ENCODE data around the gene GATB.
A peak's percentile ranks its signal among the peaks of the same experiment; 100 is the strongest.

GATB gene

DNA sequence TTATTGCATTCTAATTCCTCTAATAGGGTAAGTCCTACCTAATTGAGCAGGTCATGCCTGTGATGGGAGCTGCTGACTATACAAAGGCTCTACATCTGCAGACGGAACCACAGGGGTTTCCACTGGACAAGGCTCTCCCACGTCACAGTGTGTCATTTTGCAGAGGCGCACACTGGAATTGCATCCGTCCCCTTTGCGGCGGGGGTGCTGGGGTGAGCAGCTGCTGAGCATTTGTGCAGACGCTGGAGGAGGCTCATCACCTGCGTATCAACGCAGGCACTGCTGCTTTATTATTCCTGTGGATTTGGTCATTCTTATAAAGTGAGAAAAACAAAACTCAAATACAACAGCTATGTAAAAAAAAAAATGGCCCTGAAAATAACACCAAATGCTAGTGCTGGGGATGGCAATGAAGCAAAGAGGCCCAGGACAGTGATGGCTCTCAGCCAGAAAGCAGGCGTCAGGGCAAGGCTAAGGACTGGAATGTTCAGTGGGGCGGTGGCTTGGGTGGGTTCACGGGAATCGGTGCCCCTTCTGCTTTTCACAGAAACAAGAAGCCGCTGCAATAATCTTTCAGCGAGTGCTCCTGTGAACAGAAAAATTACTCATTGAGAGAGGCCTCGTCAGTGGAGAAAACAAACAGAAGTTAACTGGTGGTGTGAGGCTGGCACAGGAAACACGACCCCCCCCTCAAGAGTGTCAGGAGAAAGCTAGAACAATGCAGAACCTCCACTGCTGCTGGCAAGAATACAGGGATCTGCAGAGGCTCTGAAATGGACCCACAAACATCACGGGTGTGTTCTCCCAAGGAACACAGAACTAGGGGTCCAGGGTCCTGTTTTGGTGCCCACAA lies 67.8 kb downstream of the GATB start:
- Histone ChIP-seq H3K9ac (ENCODE audit: low read length) (no peak overlapping the region), H3K27ac (ENCODE audit: low read depth, low read length) (no peak overlapping the region), H3K4me3 (ENCODE audit: low read depth in 1 of 2, low read length in 2 of 2) (no peak overlapping the region), H3K36me3 (ENCODE audit: insufficient read depth, low read length) (peaks cover 1% of the 10 kb centered on the region), H3K27me3 (ENCODE audit: control insufficient read depth in 1 of 2, insufficient read depth in 2 of 2, low read length in 2 of 2) (no peaks in the 10 kb centered on the region), H3K9me3 (ENCODE audit: low read length) (no peaks in the 10 kb centered on the region), H3K4me1 (ENCODE audit: insufficient read depth, low read length) (peaks cover 28% of the 10 kb centered on the region)

DNA sequence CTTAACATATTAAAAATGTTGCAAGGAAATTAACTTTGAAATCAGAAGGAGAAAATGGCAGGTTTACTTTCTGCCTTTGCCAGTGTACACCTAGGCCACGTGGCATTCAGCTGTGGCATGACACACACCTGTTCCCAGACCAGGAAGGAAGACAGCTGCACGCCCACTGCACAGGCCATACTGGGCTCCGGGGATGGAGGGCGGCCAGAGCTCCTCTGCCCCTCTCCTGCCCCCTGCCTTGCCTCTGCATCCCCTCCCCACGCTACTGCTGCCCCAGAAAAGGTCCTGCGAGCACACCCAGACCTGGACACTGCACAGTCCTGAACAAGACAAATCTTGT lies 68.4 kb downstream of the GATB start:
- no peaks in the 10 kb centered on the region for H3K27me3 ChIP-seq (ENCODE audit: control insufficient read depth in 1 of 2, insufficient read depth in 2 of 2, low read length in 2 of 2)
- H3K9me3 ChIP-seq (ENCODE audit: low read length), result no peaks in the 10 kb centered on the region
- H3K27ac ChIP-seq (ENCODE audit: low read depth, low read length), result no peak overlapping the region
- no peak overlapping the region for H3K4me3 ChIP-seq (ENCODE audit: low read depth in 1 of 2, low read length in 2 of 2)
- H3K36me3 ChIP-seq (ENCODE audit: insufficient read depth, low read length), result no peaks in the 10 kb centered on the region
- peaks cover 34% of the 10 kb centered on the region for H3K4me1 ChIP-seq (ENCODE audit: insufficient read depth, low read length)
- no peak overlapping the region for H3K9ac ChIP-seq (ENCODE audit: low read length)

DNA sequence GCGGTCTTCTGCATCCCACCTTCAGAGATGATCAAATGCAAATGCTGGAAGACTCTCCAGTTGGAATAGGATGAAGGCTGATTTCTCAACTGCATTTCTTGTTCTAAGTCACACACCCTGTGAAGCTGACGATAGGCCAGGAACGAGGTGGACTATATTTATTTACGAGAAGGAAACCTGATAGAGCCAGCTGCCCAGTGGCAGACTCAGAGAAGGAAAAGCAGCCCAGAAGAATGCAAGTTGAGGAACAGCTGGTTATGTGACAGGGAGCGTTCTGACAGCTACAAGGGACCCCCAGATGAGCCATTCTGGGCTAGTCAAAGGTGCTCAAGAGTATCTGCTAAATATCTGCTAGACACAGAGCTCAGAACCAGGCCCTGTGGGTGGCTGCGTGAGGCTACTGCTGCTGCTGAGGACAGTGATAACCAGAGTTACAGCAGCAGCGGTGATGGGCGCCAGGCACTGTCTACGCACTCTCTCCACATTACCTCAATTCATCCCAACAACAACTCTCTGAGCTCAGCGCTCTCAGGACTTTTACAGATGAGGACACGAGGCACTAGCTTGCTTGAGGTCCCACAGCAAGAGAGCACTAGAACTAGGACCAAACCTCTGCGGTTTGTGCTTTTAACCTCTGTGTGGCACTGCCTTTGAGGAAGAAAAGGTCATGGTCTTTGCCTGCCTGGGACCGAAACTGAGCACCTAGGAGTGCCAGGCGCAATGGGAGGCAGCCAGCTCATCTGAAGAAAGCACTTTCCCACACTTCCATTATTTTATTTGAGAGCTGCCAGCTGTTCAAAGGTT lies 69.0 kb downstream of the GATB start:
- Histone ChIP-seq H3K9me3 (ENCODE audit: low read length) (no peaks in the 10 kb centered on the region), H3K4me1 (ENCODE audit: insufficient read depth, low read length) (peaks cover 40% of the 10 kb centered on the region), H3K27me3 (ENCODE audit: control insufficient read depth in 1 of 2, insufficient read depth in 2 of 2, low read length in 2 of 2) (no peaks in the 10 kb centered on the region), H3K36me3 (ENCODE audit: insufficient read depth, low read length) (no peaks in the 10 kb centered on the region), H3K9ac (ENCODE audit: low read length) (no peak overlapping the region), H3K4me3 (ENCODE audit: low read depth in 1 of 2, low read length in 2 of 2) (no peak overlapping the region), H3K27ac (ENCODE audit: low read depth, low read length) (no peak overlapping the region)

DNA sequence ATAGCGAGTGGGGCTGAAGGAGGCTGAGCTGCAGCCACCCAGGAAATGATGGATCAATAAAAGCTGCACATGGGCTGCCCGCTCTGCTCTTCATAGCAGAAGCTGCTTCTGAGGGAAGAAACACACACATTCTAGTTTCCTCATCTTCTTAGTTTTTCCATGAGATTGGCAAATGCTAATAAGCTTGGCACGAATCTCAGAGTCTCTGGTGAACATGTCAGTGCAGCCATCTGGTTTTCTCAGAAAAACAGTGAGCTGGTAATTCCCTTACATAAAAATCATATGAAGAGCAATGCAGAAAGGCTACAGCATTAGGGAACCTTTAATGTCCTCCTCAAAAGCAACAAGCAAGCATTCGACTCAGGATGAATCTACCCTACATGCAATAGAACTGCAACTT lies 69.9 kb downstream of the GATB start:
- Histone ChIP-seq H3K9me3 (ENCODE audit: low read length) (no peaks in the 10 kb centered on the region), H3K36me3 (ENCODE audit: insufficient read depth, low read length) (no peaks in the 10 kb centered on the region), H3K27me3 (ENCODE audit: control insufficient read depth in 1 of 2, insufficient read depth in 2 of 2, low read length in 2 of 2) (no peaks in the 10 kb centered on the region), H3K9ac (ENCODE audit: low read length) (no peak overlapping the region), H3K4me3 (ENCODE audit: low read depth in 1 of 2, low read length in 2 of 2) (no peak overlapping the region), H3K27ac (ENCODE audit: low read depth, low read length) (no peak overlapping the region), H3K4me1 (ENCODE audit: insufficient read depth, low read length) (peaks cover 42% of the 10 kb centered on the region)

DNA sequence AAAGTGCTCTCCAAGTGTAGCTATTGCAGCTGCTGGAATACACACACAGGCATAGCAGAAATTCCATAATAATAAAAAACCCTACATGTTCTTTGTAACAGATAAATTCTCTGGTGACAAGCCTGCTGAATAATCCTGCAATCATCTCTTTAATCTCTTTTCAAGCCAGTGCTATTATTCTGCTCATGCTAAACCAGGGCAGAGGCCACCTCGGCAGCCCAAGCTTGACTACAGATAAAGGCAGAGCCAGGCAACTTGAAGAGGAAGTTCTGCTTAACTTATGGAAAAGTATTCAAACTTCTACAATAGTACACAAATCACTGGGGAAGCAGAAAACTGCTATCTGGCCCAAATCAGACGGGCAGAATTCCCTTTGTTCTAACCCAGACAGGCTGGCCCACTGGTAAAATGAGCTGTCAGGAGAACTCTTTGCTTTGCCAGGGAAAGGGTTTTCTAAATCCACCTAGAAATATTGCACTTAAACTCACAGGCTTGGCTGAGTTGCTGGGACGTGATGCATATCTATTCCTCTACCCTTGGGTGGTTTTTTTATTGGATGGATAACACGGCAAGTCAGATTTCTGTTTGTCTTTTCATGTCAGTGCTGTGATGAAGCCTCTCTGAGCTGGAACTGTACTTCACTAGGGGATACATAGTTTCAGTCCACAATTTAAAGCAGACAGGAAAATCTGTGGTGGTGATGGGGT lies 70.5 kb downstream of the GATB start:
- H3K27me3 ChIP-seq (ENCODE audit: control insufficient read depth in 1 of 2, insufficient read depth in 2 of 2, low read length in 2 of 2), result no peaks in the 10 kb centered on the region
- no peak overlapping the region for H3K9ac ChIP-seq (ENCODE audit: low read length)
- H3K27ac ChIP-seq (ENCODE audit: low read depth, low read length), result peak overlapping the region; percentile 12
- H3K4me3 ChIP-seq (ENCODE audit: low read depth in 1 of 2, low read length in 2 of 2), result no peak overlapping the region
- no peaks in the 10 kb centered on the region for H3K9me3 ChIP-seq (ENCODE audit: low read length)
- no peaks in the 10 kb centered on the region for H3K36me3 ChIP-seq (ENCODE audit: insufficient read depth, low read length)
- H3K4me1 ChIP-seq (ENCODE audit: insufficient read depth, low read length), result peaks cover 42% of the 10 kb centered on the region

DNA sequence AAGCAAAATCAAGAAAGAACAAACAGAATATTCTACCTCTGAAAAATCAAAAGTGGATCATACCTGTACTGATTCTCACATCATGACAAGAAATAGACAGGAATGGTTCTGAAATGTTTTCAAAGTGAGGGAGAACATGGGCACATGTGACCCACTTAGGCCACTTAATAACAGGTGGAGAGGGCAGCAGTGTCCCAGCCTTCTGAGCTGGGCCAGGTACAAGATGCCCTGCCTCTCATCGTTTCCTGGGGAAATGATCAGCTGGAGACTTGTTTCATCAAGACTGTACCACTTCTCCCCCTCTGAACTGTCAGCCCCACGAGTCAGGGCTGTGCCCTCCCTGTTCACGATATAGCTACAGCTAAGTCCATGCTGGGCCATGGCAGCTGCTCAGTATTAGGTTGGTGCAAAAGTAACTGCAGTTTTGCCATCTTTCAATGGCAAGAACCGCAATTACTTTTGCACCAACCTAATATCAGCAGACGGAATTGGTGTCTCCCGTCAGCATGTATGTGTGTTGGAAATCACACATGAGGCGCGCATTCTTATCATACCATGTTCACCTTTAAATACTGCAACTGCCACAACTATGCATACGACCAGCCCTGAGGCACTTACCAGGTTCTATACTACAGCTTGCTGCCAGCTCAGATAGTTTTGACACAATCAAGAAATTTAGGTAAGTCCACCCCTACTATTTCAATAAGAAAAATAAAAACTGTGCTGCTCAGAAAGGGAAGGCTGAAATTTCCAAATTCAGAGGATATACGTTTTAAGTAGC lies 71.4 kb downstream of the GATB start:
- peak overlapping the region; percentile 41 for H3K27ac ChIP-seq (ENCODE audit: low read depth, low read length)
- H3K36me3 ChIP-seq (ENCODE audit: insufficient read depth, low read length), result no peaks in the 10 kb centered on the region
- no peaks in the 10 kb centered on the region for H3K9me3 ChIP-seq (ENCODE audit: low read length)
- H3K4me3 ChIP-seq (ENCODE audit: low read depth in 1 of 2, low read length in 2 of 2), result no peak overlapping the region
- no peaks in the 10 kb centered on the region for H3K27me3 ChIP-seq (ENCODE audit: control insufficient read depth in 1 of 2, insufficient read depth in 2 of 2, low read length in 2 of 2)
- no peak overlapping the region for H3K9ac ChIP-seq (ENCODE audit: low read length)
- peaks cover 42% of the 10 kb centered on the region for H3K4me1 ChIP-seq (ENCODE audit: insufficient read depth, low read length)

DNA sequence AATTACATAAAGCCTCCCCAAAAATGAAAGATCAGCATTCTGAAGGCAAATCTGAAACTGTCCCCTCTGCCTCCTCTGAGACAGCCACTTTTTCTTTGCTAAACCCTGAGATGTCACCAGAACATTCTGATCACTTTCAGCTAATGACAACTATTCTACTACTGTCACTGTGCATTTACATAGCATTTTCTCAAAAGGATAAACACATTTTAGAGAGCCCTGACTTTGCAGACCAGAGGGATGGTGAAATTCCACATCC lies 72.1 kb downstream of the GATB start:
- H3K27me3 ChIP-seq (ENCODE audit: control insufficient read depth in 1 of 2, insufficient read depth in 2 of 2, low read length in 2 of 2), result no peaks in the 10 kb centered on the region
- H3K9ac ChIP-seq (ENCODE audit: low read length), result no peak overlapping the region
- H3K27ac ChIP-seq (ENCODE audit: low read depth, low read length), result no peak overlapping the region
- no peaks in the 10 kb centered on the region for H3K9me3 ChIP-seq (ENCODE audit: low read length)
- no peaks in the 10 kb centered on the region for H3K36me3 ChIP-seq (ENCODE audit: insufficient read depth, low read length)
- no peak overlapping the region for H3K4me3 ChIP-seq (ENCODE audit: low read depth in 1 of 2, low read length in 2 of 2)
- H3K4me1 ChIP-seq (ENCODE audit: insufficient read depth, low read length), result peaks cover 42% of the 10 kb centered on the region

DNA sequence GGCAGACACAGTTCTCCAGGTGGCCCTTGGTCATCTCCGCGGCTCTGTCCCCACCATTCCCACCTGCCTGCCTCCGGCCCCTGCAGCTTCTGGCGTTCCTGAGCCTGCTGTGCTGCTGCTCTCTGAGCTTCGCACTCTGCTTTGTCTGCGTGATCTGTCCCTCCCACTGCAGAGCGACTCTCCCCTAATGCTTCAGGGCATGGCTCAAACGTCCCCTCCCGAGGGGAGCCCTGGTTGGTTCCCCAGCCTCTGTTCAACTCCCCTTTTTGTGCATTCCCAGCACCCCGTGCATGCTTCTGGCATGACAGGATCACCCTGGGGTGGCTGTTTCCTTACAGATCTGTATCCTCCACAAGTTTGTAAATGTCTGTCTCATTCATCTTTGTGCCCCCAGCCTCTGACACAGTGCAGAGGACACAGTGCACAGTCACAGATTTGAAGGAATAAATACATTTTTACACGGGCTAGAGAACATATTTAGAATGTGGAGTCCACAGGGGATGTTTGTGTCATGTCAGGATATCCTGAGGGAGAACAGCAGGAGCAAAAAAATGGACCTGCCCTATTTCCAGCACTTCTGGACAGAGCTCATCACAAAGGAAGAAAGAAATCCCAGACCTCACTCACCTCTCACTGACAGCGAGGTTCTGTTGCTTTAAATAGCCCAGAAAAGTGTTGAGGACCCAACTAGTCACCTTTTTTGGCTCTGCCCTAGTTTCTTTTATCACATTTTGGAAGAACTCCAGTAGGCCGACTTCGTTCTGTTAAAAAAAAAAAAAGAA lies 72.6 kb downstream of the GATB start:
- peak overlapping the region; percentile 36 for H3K27ac ChIP-seq (ENCODE audit: low read depth, low read length)
- H3K9ac ChIP-seq (ENCODE audit: low read length), result no peak overlapping the region
- no peak overlapping the region for H3K4me3 ChIP-seq (ENCODE audit: low read depth in 1 of 2, low read length in 2 of 2)
- H3K9me3 ChIP-seq (ENCODE audit: low read length), result no peaks in the 10 kb centered on the region
- H3K36me3 ChIP-seq (ENCODE audit: insufficient read depth, low read length), result no peaks in the 10 kb centered on the region
- no peaks in the 10 kb centered on the region for H3K27me3 ChIP-seq (ENCODE audit: control insufficient read depth in 1 of 2, insufficient read depth in 2 of 2, low read length in 2 of 2)
- peaks cover 42% of the 10 kb centered on the region for H3K4me1 ChIP-seq (ENCODE audit: insufficient read depth, low read length)

DNA sequence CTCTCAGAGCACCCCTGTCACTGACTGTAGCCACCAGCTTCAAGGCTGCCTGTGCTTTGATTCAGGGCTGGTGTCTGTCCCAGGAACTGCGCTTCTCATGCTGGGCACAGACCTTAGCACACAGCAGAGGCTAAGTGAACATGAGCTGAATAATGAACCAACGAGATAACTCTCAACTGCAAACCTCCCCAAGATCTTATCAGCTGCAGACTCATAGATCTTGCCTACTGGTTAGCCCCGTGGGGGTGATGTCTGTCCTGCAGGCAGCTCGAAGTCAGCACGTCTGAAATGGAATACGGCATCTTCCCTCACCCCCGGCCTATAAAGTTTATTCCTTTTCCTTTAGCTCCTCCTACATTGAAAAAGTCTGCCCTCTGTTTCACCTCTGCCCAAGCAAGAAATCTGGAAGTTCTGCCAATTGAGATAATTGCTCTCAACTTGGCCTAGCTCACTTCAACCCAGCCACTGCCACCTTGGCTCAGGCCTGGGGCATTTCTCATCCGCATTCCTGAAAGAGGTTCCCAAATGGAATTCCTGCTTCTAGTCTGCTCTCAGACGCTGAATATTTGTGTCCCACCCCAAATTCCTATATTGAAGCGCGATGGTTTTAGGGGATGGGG lies 73.7 kb downstream of the GATB start:
- Histone ChIP-seq H3K4me3 (ENCODE audit: low read depth in 1 of 2, low read length in 2 of 2) (no peak overlapping the region), H3K36me3 (ENCODE audit: insufficient read depth, low read length) (no peaks in the 10 kb centered on the region), H3K9me3 (ENCODE audit: low read length) (no peaks in the 10 kb centered on the region), H3K9ac (ENCODE audit: low read length) (no peak overlapping the region), H3K27me3 (ENCODE audit: control insufficient read depth in 1 of 2, insufficient read depth in 2 of 2, low read length in 2 of 2) (no peaks in the 10 kb centered on the region), H3K4me1 (ENCODE audit: insufficient read depth, low read length) (peaks cover 42% of the 10 kb centered on the region), H3K27ac (ENCODE audit: low read depth, low read length) (no peak overlapping the region)

DNA sequence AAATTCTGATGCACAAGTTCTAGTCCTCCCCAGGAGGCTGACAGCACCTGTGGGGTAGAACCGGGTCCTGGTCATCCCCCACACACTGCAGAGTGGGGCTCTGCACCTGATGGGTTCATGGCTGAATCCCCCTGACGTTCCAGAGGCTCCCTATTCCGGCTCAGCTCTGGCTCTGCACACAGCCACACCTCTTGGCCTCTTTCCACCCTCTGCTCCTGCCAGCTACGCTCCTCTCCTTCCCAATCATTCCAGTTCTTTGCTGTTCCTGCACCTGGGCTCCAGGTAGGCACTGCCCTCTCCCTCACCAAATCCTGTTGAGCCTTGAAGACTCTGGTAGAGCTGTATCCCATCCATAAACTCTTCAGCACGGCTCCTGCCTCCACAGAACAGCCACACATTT lies 75.5 kb downstream of the GATB start:
- Histone ChIP-seq H3K9me3 (ENCODE audit: low read length) (no peaks in the 10 kb centered on the region), H3K4me3 (ENCODE audit: low read depth in 1 of 2, low read length in 2 of 2) (no peak overlapping the region), H3K36me3 (ENCODE audit: insufficient read depth, low read length) (no peaks in the 10 kb centered on the region), H3K4me1 (ENCODE audit: insufficient read depth, low read length) (peaks cover 35% of the 10 kb centered on the region), H3K9ac (ENCODE audit: low read length) (no peak overlapping the region), H3K27ac (ENCODE audit: low read depth, low read length) (no peak overlapping the region), H3K27me3 (ENCODE audit: control insufficient read depth in 1 of 2, insufficient read depth in 2 of 2, low read length in 2 of 2) (no peaks in the 10 kb centered on the region)
